GM12878 (cell line): ENCODE results near the gene KCTD19.
A peak's percentile ranks its signal among the peaks of the same experiment; 100 is the strongest.

Experiments
- POLR2AphosphoS2 ChIP-seq: IDR thresholded peaks from 2 replicates; pipeline ENCODE4 v1.6.1; 2011; ENCODE audit warnings: low read depth, mild to moderate bottlenecking, low read length, improper control_type of control experiment, moderate library complexity
- TBL1XR1 ChIP-seq: IDR thresholded peaks from 2 replicates; pipeline ENCODE4 v1.6.1; 2012; ENCODE audit warnings: low read depth, low read length, improper control_type of control experiment
- TF ChIP-seq, protein P1 (sequence below), 3 experiments: IDR thresholded peaks in 2 of 3; conservative IDR thresholded peaks in 1 of 3; 2 replicates each; pipeline ENCODE4 v1.5.1; 2011; ENCODE audit warnings: low read depth in 3 of 3, low read length in 3 of 3, mild to moderate bottlenecking in 3 of 3, control low read depth in 2 of 3, moderate library complexity in 2 of 3, inconsistent platforms in 1 of 3, mixed read lengths in 1 of 3; ENCODE audit not compliant: control insufficient read depth in 2 of 3, insufficient read depth in 1 of 3; ENCODE audit errors: extremely low read depth in 1 of 3

GRCh38 chr16:67305216-67306071 lies 21.1 kb downstream of the KCTD19 start:
- TF ChIP-seq TBL1XR1 (no peak), POLR2AphosphoS2 (no peak)
- TF ChIP-seq, protein P1, sequence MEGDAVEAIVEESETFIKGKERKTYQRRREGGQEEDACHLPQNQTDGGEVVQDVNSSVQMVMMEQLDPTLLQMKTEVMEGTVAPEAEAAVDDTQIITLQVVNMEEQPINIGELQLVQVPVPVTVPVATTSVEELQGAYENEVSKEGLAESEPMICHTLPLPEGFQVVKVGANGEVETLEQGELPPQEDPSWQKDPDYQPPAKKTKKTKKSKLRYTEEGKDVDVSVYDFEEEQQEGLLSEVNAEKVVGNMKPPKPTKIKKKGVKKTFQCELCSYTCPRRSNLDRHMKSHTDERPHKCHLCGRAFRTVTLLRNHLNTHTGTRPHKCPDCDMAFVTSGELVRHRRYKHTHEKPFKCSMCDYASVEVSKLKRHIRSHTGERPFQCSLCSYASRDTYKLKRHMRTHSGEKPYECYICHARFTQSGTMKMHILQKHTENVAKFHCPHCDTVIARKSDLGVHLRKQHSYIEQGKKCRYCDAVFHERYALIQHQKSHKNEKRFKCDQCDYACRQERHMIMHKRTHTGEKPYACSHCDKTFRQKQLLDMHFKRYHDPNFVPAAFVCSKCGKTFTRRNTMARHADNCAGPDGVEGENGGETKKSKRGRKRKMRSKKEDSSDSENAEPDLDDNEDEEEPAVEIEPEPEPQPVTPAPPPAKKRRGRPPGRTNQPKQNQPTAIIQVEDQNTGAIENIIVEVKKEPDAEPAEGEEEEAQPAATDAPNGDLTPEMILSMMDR (IDR thresholded peaks at IDR 0.05 in 2 of 3, conservative IDR thresholded peaks at IDR 0.05 in 1 of 3; ENCODE audit: control insufficient read depth in 2 of 3, extremely low read depth in 1 of 3, insufficient read depth in 1 of 3, low read depth in 3 of 3, low read length in 3 of 3) = 0 out of 6 replicates have a peak, but pooled peaks of 1 of the 3 experiments have one; percentile 2
